Activated CD8-positive, alpha-beta memory T cell treated with anti-CD3 and anti-CD28 coated beads for 36 hours (primary cell): ENCODE results near the gene OSBPL9. TPM values are rescaled to one million over a fixed set of nuclear protein-coding genes. Genes with fewer than 3 reads are reported as not detected.
"Not testable (repeated sequence)": the region's sequence is repeated elsewhere in the genome, so short reads cannot be mapped to it uniquely, and the experiment has no call there.

ENCODE experiments used
- CTCF ChIA-PET: fragments of 350-600 bp; sonication (Branson Sonifier 250); formaldehyde crosslinking; loops from one replicate; lab custom pipeline; 2021; ENCODE audit warnings: antibody characterized with exemption; lab: Charles Lee
- POLR2A ChIA-PET: fragments of 350-600 bp; sonication (Branson Sonifier 250); formaldehyde crosslinking; loops from one replicate; lab custom pipeline; 2021; ENCODE audit warnings: antibody characterized with exemption; lab: Charles Lee
- total RNA-seq, 2 experiments: library from RNA; stranded (reverse); gene quantifications; one replicate each; pipeline ENCODE4 v1.2.3, GENCODE V29; 2021

The OSBPL9 gene
- total RNA-seq, 2 experiments from 2014 or later, result 49.5 to 49.6 TPM

- CTCF ChIA-PET, result interaction anchor here (0.7 kb wide), 1 partner anchor 110 kb away, joined by 3 read pairs; no protein-coding TSS in a partner anchor
- POLR2A ChIA-PET, result interaction anchor here (0.6 kb wide), 1 partner anchor 143 kb away, joined by 8 read pairs; no protein-coding TSS in a partner anchor
Observed at GRCh38 chr1:51630922-51631321, 14.0 kb downstream of the OSBPL9 start.

DNA sequence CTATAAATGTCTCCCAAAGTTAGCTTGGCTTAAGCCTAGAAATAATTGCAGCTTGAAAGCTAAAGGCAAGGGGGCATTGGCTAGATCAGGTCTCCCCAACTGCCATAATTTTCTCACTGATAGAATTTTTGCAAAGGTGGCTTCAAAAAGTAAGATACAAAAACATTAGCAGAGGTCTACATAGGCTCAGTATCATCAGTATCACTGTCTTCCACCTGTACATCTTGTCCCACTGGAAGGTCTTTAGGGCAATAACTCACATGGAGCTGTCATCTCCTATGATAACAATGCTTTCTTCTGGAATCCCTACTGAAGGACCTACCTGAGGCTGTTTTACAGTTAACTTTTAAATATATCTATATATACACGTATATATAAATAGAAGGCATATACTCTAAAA, 14.9 kb downstream of the OSBPL9 start:
- CTCF ChIA-PET, result no interaction called here
- POLR2A ChIA-PET, result no interaction called here

- ChIA-PET POLR2A (no interaction called here), CTCF (no interaction called here)
Observed at GRCh38 chr1:51634618-51635017, 17.7 kb downstream of the OSBPL9 start.

DNA sequence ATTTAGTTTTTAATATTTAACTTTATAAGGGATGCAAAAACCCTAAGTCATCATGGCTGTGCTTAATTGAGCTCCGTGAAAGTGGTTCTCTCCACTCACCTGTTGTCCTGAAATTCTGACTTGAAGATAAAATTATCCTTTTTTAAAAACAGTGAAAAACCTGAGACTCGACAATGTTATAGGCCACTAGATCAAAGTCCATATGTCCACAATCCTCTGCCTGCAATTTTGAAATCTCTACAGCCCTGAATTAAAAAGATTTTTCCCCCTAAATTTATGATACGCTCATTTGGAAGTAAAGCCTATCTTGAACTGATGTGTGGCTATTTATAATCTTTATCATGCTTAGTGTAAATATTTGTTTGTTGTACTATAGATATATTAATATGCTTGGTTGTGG, 18.7 kb downstream of the OSBPL9 start:
- CTCF ChIA-PET, result no interaction called here
- POLR2A ChIA-PET, result no interaction called here

DNA sequence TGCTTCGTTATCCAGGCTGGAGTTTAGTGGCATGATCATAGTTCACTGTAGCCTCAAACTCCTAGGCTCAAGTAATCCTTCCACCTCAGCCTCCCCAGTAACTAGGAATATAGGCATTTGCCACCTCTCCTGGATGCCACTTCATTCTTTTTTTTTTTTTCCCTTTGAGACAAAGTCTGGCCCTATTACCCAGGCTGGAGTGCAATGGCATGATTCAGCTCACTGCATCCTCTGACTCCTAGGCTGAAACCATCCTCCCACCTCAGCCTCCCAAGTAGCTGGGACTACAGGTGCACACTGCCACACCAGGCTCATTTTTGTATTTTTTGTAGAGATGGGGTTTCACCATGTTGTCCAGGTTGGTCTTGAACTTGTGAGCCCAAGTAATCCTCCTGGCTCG, 19.3 kb downstream of the OSBPL9 start:
- CTCF ChIA-PET, result no interaction called here
- POLR2A ChIA-PET, result no interaction called here

DNA sequence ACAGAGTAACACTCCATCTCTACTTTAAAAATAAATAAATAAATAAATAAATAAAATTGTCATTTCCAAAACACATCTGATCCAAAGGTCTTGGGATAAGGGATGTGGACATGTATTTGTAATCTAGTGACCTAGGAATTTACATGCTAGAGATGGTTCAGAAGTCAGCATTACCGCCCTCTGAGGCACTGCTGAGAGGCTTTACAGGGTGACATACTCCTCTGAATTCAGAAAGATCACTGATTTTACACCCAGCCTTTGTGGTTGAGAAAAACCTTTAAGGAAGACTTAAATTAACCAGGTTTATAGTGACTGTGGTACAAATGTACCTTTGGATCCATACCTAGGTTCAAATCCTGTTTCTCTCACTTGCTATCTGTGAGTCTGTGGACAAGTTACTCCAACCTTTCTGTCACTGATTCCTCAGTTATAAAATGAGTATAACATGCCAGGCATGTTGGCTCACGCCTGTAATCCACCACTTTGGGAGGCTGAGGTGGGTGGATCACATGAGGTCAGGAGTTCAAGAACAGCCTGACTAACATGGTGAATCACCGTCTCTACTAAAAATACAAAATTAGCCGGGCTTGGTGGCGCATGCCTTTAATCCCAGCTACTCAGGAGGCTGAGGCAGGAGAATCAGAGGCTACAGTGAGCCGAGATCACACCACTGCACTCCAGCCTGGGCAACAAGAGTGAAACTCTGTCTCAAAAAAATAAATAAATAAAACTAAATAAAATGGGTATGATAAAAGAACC, 20.1 kb downstream of the OSBPL9 start:
- CTCF ChIA-PET, result no interaction called here
- POLR2A ChIA-PET, result no interaction called here

GRCh38 chr1:51638350-51638749, 21.5 kb downstream of the OSBPL9 start:
- ChIA-PET POLR2A (no interaction called here), CTCF (no interaction called here)

DNA sequence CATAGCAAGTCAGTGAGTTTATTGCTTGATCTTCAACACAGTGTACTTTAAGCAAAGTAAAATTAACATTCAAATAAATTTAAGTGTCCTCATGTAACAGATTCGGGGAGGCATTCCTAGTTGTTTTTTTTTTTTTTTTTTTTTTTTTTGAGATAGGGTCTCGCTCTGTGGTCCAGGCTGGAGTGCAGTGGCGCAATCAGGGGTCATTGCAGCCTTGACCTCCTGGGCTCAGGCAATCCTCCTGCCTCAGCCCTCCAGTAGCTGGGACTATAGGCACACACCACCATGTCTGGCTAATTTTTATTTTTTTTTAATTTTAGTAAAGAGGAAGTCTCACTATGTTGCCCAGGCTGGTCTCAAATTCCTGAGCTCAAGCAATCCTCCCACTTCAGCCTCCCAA, 22.8 kb downstream of the OSBPL9 start:
- ChIA-PET POLR2A (no interaction called here), CTCF (no interaction called here)

DNA sequence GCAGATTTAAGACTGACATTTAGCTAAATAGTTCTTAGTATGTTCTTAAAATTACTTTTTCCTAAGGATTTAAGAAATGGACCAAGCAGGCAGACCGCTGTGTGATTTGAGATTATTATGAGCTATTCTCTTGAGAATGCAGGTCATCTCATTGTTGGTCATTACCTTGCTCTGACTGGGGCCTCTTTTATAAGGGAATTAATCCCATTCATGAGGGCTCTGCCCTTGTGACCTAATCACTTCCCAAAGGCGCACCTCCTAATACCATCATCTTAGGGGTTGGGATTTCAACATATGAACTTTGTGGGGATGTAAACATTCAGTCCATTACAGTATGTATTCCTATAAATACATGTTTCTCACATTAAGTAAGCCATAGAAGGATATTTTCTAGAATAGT, 24.2 kb downstream of the OSBPL9 start:
- CTCF ChIA-PET, result no interaction called here
- POLR2A ChIA-PET, result no interaction called here

DNA sequence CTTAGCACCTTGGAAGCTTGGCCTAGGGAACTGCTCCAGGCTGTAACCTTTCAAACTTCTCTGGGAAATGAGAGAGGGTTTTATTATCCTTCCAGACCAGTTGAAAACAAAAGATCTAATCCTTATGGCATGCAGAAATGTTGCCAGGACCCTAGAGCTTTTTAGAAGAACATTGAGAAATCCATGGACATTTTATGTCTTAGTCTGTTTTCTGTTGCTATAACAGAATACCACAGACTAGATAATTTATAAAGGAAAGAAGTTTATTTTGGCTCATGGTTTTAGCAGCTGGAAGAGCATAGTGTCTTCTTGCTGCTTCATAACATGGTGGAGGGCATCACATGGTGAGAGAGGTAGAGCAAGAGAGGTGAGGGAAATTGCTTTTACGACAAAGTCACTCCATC, 25.8 kb downstream of the OSBPL9 start:
- POLR2A ChIA-PET, result no interaction called here
- CTCF ChIA-PET, result no interaction called here

GRCh38 chr1:51643362-51643761, 26.5 kb downstream of the OSBPL9 start:
- POLR2A ChIA-PET, result no interaction called here

DNA sequence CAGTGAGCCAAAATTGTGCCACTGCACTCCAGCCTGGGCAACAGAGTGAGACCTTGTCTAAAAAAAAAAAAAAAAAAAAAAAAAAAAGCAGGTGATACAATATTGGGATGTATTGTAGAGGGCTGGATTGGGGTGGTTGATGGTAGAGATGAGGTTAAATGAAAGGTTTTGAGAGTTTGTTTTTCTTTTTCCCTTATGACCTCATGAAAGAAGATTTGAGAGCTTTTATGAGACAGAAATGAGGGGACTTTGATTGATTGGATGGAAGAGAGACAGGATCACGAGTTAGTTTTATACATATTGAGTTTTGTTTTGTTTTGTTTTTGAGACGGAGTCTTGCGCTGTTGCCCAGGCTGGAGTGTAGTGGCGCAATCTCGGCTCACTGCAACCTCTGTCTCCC, 27.1 kb downstream of the OSBPL9 start:
- POLR2A ChIA-PET, result no interaction called here
- CTCF ChIA-PET, result no interaction called here

More at GRCh38 chr1:51643362-51643761, 26.5 kb downstream of the OSBPL9 start:
- CTCF ChIA-PET, result no interaction called here

GRCh38 chr1:51644533-51645197, 27.8 kb downstream of the OSBPL9 start:
- POLR2A ChIA-PET, result no interaction called here
- CTCF ChIA-PET, result no interaction called here

DNA sequence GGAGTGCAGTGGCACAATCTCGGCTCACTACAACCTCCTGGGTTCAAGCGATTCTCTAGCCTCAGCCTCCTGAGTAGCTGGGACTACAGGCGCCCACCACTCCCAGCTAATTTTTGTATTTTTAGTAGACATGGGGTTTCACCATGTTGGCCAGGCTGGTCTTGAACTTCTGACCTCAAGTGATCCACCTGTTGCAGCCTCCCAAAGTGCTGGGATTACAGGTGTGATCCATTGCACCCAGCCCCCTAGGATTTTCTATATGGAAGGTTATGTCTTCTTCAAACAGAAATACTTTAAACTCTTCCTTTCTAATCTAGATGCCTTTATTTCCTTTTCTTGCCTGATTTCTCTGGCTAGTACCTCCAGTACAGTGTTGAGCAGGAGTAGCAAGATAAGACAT, 29.7 kb downstream of the OSBPL9 start:
- CTCF ChIA-PET, POLR2A ChIA-PET: not testable (repeated sequence)

GRCh38 chr1:51648180-51649109, 31.6 kb downstream of the OSBPL9 start:
- CTCF ChIA-PET, result no interaction called here
- POLR2A ChIA-PET, result no interaction called here

- POLR2A ChIA-PET, result no interaction called here
- CTCF ChIA-PET, result no interaction called here
Observed at GRCh38 chr1:51649593-51650091, 32.8 kb downstream of the OSBPL9 start.

- POLR2A ChIA-PET, result no interaction called here
- CTCF ChIA-PET, result no interaction called here
Observed at GRCh38 chr1:51650198-51650597, 33.3 kb downstream of the OSBPL9 start.

- ChIA-PET POLR2A (no interaction called here), CTCF (no interaction called here)
Observed at GRCh38 chr1:51651552-51651942, 34.7 kb downstream of the OSBPL9 start.

DNA sequence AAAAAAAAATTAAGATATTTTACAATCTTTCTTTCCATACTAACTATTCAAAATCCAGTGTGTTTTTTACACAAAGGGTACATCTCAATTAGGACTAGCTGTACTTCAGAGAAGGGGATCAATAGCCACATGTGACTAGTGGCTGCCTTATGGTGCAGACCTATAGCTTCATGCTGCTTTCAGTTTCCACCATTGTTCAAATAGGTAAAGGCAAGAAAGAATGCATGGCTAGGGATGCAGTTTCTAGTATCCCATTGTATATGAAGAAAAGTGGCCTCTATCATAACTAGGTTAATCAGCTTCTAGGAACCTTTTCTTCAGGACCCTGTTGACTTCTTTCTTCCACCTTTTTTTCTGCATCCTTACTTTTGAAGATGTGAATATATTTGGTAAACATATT, 35.7 kb downstream of the OSBPL9 start:
- POLR2A ChIA-PET, result no interaction called here
- CTCF ChIA-PET, result no interaction called here

DNA sequence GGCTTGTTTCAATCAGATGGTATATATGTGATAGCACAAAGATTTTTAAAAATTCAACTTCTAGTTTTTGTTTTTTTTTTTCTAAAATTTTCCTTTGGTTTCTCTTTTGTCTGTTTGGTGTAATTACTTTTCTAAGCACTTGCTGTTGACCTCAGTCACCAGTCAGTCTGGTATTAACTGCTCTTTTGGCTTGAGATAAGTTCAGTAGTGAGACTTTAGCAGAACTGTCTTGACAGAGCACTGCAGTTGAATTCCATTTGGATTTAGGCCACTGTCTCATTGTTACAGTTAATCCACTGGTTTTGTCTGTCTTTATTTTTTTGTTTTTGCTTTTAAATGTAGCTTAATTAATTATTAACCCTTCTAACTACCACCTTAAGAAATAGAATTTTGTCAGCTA, 36.2 kb downstream of the OSBPL9 start:
- POLR2A ChIA-PET, result no interaction called here
- CTCF ChIA-PET, result no interaction called here
